Trophoblast cell (in vitro differentiated cells and primary cell): ENCODE results near the gene PLEKHA5.
"Not testable (repeated sequence)": the region's sequence is repeated elsewhere in the genome, so short reads cannot be mapped to it uniquely, and the experiment has no call there.

Experiments used
- DNase-seq, 2 donors: peaks; one replicate each; pipeline ENCODE4 v3.0.0-alpha.2; 2016
- H2AFZ ChIP-seq: 2 replicates; pipeline ENCODE4 v1.6.1; 2013; ENCODE audit warnings: low read length, moderate library complexity, mild to moderate bottlenecking; ENCODE audit not compliant: insufficient read depth, poor library complexity
- H2AK5ac ChIP-seq: 2 replicates; pipeline ENCODE4 v1.6.1; 2013; ENCODE audit warnings: mild to moderate bottlenecking, low read length
- H2BK120ac ChIP-seq: 2 replicates; pipeline ENCODE4 v1.6.1; 2013; ENCODE audit warnings: low read length, mild to moderate bottlenecking, moderate library complexity; ENCODE audit not compliant: insufficient read depth, poor library complexity
- H2BK12ac ChIP-seq: 2 replicates; pipeline ENCODE4 v1.6.1; 2013; ENCODE audit warnings: mild to moderate bottlenecking, low read length, moderate library complexity
- H2BK5ac ChIP-seq: 2 replicates; pipeline ENCODE4 v1.6.1; 2013; ENCODE audit warnings: low read length, low read depth, moderate library complexity, mild to moderate bottlenecking; ENCODE audit not compliant: poor library complexity
- H3K14ac ChIP-seq: 2 replicates; pipeline ENCODE4 v1.6.1; 2013; ENCODE audit warnings: mild to moderate bottlenecking, low read length
- H3K18ac ChIP-seq: 2 replicates; pipeline ENCODE4 v1.6.1; 2013; ENCODE audit warnings: mild to moderate bottlenecking, low read length
- H3K23ac ChIP-seq: 2 replicates; pipeline ENCODE4 v1.6.1; 2013; ENCODE audit warnings: low read length
- H3K27ac ChIP-seq: 2 replicates; pipeline ENCODE4 v1.5.1; 2013; ENCODE audit warnings: low read depth, mild to moderate bottlenecking, inconsistent platforms, low read length, moderate library complexity
- H3K27me3 ChIP-seq: 2 replicates; pipeline ENCODE4 v1.6.1; 2013; ENCODE audit warnings: inconsistent platforms, mild to moderate bottlenecking, low read length, moderate library complexity; ENCODE audit not compliant: insufficient read depth
- H3K36me3 ChIP-seq, 2 experiments: 1 replicate in 1 of 2; 2 replicates in 1 of 2; pipeline ENCODE4 v1.6.1; 2013; ENCODE audit warnings: low read length in 2 of 2, mild to moderate bottlenecking in 2 of 2, moderate library complexity in 1 of 2; ENCODE audit not compliant: insufficient read depth in 2 of 2, control insufficient read depth in 1 of 2
- H3K4ac ChIP-seq: 2 replicates; pipeline ENCODE4 v1.6.1; 2013; ENCODE audit warnings: low read depth, mild to moderate bottlenecking, low read length, moderate library complexity
- H3K4me1 ChIP-seq, 2 experiments: 1 replicate in 1 of 2; 2 replicates in 1 of 2; pipeline ENCODE4 v1.6.1; 2013; ENCODE audit warnings: low read length in 2 of 2, mild to moderate bottlenecking in 2 of 2, moderate library complexity in 1 of 2; ENCODE audit not compliant: insufficient read depth in 2 of 2, control insufficient read depth in 1 of 2
- H3K4me2 ChIP-seq: 2 replicates; pipeline ENCODE4 v1.6.1; 2013; ENCODE audit warnings: inconsistent platforms, mild to moderate bottlenecking, low read length, moderate library complexity
- H3K4me3 ChIP-seq: 2 replicates; pipeline ENCODE4 v1.5.1; 2013; ENCODE audit warnings: mild to moderate bottlenecking, low read depth, low read length, inconsistent platforms
- H3K79me1 ChIP-seq: one replicate; pipeline ENCODE4 v1.6.1; 2013; ENCODE audit warnings: low read length
- H3K79me2 ChIP-seq: 2 replicates; pipeline ENCODE4 v1.6.1; 2013; ENCODE audit warnings: low read length, mild to moderate bottlenecking; ENCODE audit not compliant: control insufficient read depth, insufficient read depth, poor library complexity
- H3K9ac ChIP-seq: 2 replicates; pipeline ENCODE4 v1.6.1; 2013; ENCODE audit warnings: mild to moderate bottlenecking, low read length
- H3K9me3 ChIP-seq: 2 replicates; pipeline ENCODE4 v1.6.1; 2013; ENCODE audit warnings: low read depth, mild to moderate bottlenecking, control low read depth, inconsistent platforms, low read length; ENCODE audit not compliant: insufficient read depth
- H4K12ac ChIP-seq: 2 replicates; pipeline ENCODE4 v1.6.1; 2013; ENCODE audit warnings: low read depth, mild to moderate bottlenecking, low read length, moderate library complexity
- H4K8ac ChIP-seq: 2 replicates; pipeline ENCODE4 v1.6.1; 2013; ENCODE audit warnings: low read depth, mild to moderate bottlenecking, low read length, moderate library complexity
- H4K91ac ChIP-seq: one replicate; pipeline ENCODE4 v1.6.1; 2013; ENCODE audit warnings: low read depth, mild to moderate bottlenecking, low read length, moderate library complexity
- WGBS: extraction: QIAGEN DNeasy Blood & Tissue Kit; methylation state at CpG from one replicate; pipeline ENCODE4 v1.1.7; 2013; ENCODE audit warnings: missing lambda C conversion rate; ENCODE audit not compliant: insufficient read length, insufficient coverage; ENCODE audit errors: extremely low coverage; 5-methylcytosine and 5-hydroxymethylcytosine counted together

PLEKHA5 gene

GRCh38 chr12:19085090-19085489, 44.4 kb upstream of the PLEKHA5 start:
- no peak overlapping the region for H2BK120ac ChIP-seq
- no peak overlapping the region for H3K27ac ChIP-seq
- no peak overlapping the region for H4K91ac ChIP-seq
- H3K79me1 ChIP-seq = no peaks in the 10 kb centered on the region
- H3K4me3 ChIP-seq = no peak overlapping the region
- H2AK5ac ChIP-seq = no peak overlapping the region
- H2BK5ac ChIP-seq = no peak overlapping the region
- DNase-seq = no peak
- H3K14ac ChIP-seq = no peak overlapping the region
- no peaks in the 10 kb centered on the region for H3K9me3 ChIP-seq
- H3K27me3 ChIP-seq = no peaks in the 10 kb centered on the region
- no peak overlapping the region for H4K12ac ChIP-seq
- no peak overlapping the region for H3K4me2 ChIP-seq
- no peak overlapping the region for H3K18ac ChIP-seq
- no peak overlapping the region for H4K8ac ChIP-seq
- H2BK12ac ChIP-seq = no peak overlapping the region
- H2AFZ ChIP-seq = no peak overlapping the region
- no peak overlapping the region for H3K9ac ChIP-seq
- no peaks in the 10 kb centered on the region for H3K36me3 ChIP-seq
- H3K23ac ChIP-seq = no peak overlapping the region
- no peaks in the 10 kb centered on the region for H3K79me2 ChIP-seq
- H3K4me1 ChIP-seq = no peaks in the 10 kb centered on the region
- no peak overlapping the region for H3K4ac ChIP-seq
- no CpG with 5 or more reads among the region's 2 CpGs for WGBS

GRCh38 chr12:19088606-19089005, 40.9 kb upstream of the PLEKHA5 start:
- Histone ChIP-seq H2BK12ac (peak overlapping the region; percentile 18), H3K79me2 (no peaks in the 10 kb centered on the region), H2BK5ac (no peak overlapping the region), H3K79me1 (no peaks in the 10 kb centered on the region), H3K4ac (no peak overlapping the region), H3K4me2 (no peak overlapping the region), H3K4me3 (no peak overlapping the region), H3K9ac (no peak overlapping the region), H3K27me3 (no peaks in the 10 kb centered on the region), H2BK120ac (no peak overlapping the region), H2AK5ac (no peak overlapping the region), H3K4me1 (no peaks in the 10 kb centered on the region), H2AFZ (no peak overlapping the region), H3K36me3 (no peaks in the 10 kb centered on the region), H4K8ac (no peak overlapping the region), H4K12ac (no peak overlapping the region), H3K27ac (no peak overlapping the region), H3K18ac (no peak overlapping the region), H3K23ac (no peak overlapping the region), H4K91ac (no peak overlapping the region), H3K14ac (no peak overlapping the region), H3K9me3 (no peaks in the 10 kb centered on the region)
- WGBS = no CpG with 5 or more reads among the region's 3 CpGs
- DNase-seq = no peak

GRCh38 chr12:19092482-19092881, 37.1 kb upstream of the PLEKHA5 start:
- not testable (repeated sequence) for H3K14ac ChIP-seq, H2BK12ac ChIP-seq, H3K79me2 ChIP-seq, H3K27me3 ChIP-seq, H3K4me2 ChIP-seq, H2AK5ac ChIP-seq, H3K18ac ChIP-seq, H3K9me3 ChIP-seq, H2BK120ac ChIP-seq, H3K9ac ChIP-seq, H4K8ac ChIP-seq, H3K4me3 ChIP-seq, H4K91ac ChIP-seq, H3K4ac ChIP-seq, H3K23ac ChIP-seq, H3K36me3 ChIP-seq, H3K79me1 ChIP-seq, H3K4me1 ChIP-seq, H2BK5ac ChIP-seq, DNase-seq, H4K12ac ChIP-seq, H2AFZ ChIP-seq, H3K27ac ChIP-seq
- WGBS = no CpG with 5 or more reads among the region's 4 CpGs

- Histone ChIP-seq H3K4me3 (no peak overlapping the region), H3K27ac (no peak overlapping the region), H3K4ac (no peak overlapping the region), H2BK5ac (no peak overlapping the region), H3K14ac (no peak overlapping the region), H2BK120ac (no peak overlapping the region), H3K79me2 (no peaks in the 10 kb centered on the region), H3K9me3 (no peaks in the 10 kb centered on the region), H2AFZ (no peak overlapping the region), H4K8ac (no peak overlapping the region), H2BK12ac (no peak overlapping the region), H3K23ac (no peak overlapping the region), H3K79me1 (no peaks in the 10 kb centered on the region), H3K27me3 (no peaks in the 10 kb centered on the region), H3K18ac (no peak overlapping the region), H4K12ac (no peak overlapping the region), H4K91ac (no peak overlapping the region), H3K9ac (no peak overlapping the region), H3K4me1 (no peaks in the 10 kb centered on the region), H3K4me2 (no peak overlapping the region), H3K36me3 (no peaks in the 10 kb centered on the region), H2AK5ac (no peak overlapping the region)
- no CpG with 5 or more reads among the region's 3 CpGs for WGBS
- no peak for DNase-seq
Observed at GRCh38 chr12:19093218-19093617, 36.3 kb upstream of the PLEKHA5 start.
